ENCODE results near the gene HSH2D. TPM values are rescaled to one million over a fixed set of nuclear protein-coding genes. Genes with fewer than 3 reads are reported as not detected.

HSH2D gene
- total and polyA plus RNA-seq, 10 of the 15 experiments (the other 5 are each of a cell fraction or from before 2014, with no cell fraction given) = 22.0 to 145 (median 89.3) TPM

- TF ChIP-seq USF2 (IDR thresholded peaks at IDR 0.05; ENCODE audit: borderline replicate concordance, low read depth, low read length) (no peak; the same call in 1 of the 2 replicates), RELA (IDR thresholded peaks at IDR 0.05; ENCODE audit: borderline replicate concordance, partially characterized antibody) (no peak), IRF3 (IDR thresholded peaks at IDR 0.05) (no peak), MTA3 (IDR thresholded peaks at IDR 0.05; ENCODE audit: borderline replicate concordance, low read length) (no peak), ZBTB4 (CRISPR knock-in tag; IDR thresholded peaks at IDR 0.05) (no peak), LARP7 (IDR thresholded peaks at IDR 0.05) (peak; percentile 55; the same call in 1 of the 2 replicates), HCFC1 (IDR thresholded peaks at IDR 0.05; ENCODE audit: low read length) (no peak), SMARCA5 (IDR thresholded peaks at IDR 0.05) (peak; percentile 100), RUNX3 (IDR thresholded peaks at IDR 0.05; ENCODE audit: low read length) (peak; percentile 82), PRDM15 (CRISPR knock-in tag; IDR thresholded peaks at IDR 0.05) (no peak), PML (IDR thresholded peaks at IDR 0.05; ENCODE audit: low read length) (no peak), NFYA (IDR thresholded peaks at IDR 0.05; ENCODE audit: borderline replicate concordance, low read depth, low read length) (no peak), ATF7 (IDR thresholded peaks at IDR 0.05; ENCODE audit: low read depth) (no peak), SUPT20H (IDR thresholded peaks at IDR 0.05; ENCODE audit: borderline replicate concordance, control insufficient read depth, low read depth, low read length) (no peak), JUND (IDR thresholded peaks at IDR 0.05; ENCODE audit: low read depth, low read length) (no peak), HDGF (IDR thresholded peaks at IDR 0.05) (no peak), CBX3 (IDR thresholded peaks at IDR 0.05; ENCODE audit: borderline replicate concordance, low read depth) (no peak), MEF2B (IDR thresholded peaks at IDR 0.05; ENCODE audit: partially characterized antibody, poor library complexity, severe bottlenecking) (no peak), JUNB (IDR thresholded peaks at IDR 0.05) (no peak), ZSCAN29 (IDR thresholded peaks at IDR 0.05) (no peak), CREB1 (IDR thresholded peaks at IDR 0.05; ENCODE audit: low read depth) (0 out of 2 replicates have a peak, but pooled peaks have one; percentile 21), GABPA (IDR thresholded peaks at IDR 0.05; ENCODE audit: low read depth) (no peak)
These were observed 2.4 kb upstream of the HSH2D start (continued) for GRCh38 chr19:16141043-16141442.
